Stimulated activated effector memory CD8-positive, alpha-beta T cell treated with anti-CD3 and anti-CD28 coated beads, Interleukin-12 subunit alpha, Interleukin-12 subunit beta, amount 100 ng/mL, for 72 hours (primary cell): Measurements from ENCODE around the gene DCLRE1A.

ENCODE experiments used
- ATAC-seq: fragments of 150-1000 bp; cut with Tn5 transposase; 2 replicates; pipeline ENCODE4 v1.10.0; 2021
- DNase-seq, 2 donors: peaks; one replicate each; pipeline ENCODE4 v3.0.0; 2021 to 2022; ENCODE audit warnings: low spot score in 2 of 2
- H3K27ac Mint-ChIP-seq: one replicate; pipeline ENCODE4 v1.8.0; 2022; ENCODE audit warnings: mild to moderate bottlenecking, mixed read lengths
- H3K36me3 Mint-ChIP-seq: one replicate; pipeline ENCODE4 v1.8.0; 2022; ENCODE audit warnings: mild to moderate bottlenecking, mixed read lengths
- H3K4me1 Mint-ChIP-seq: one replicate; pipeline ENCODE4 v1.8.0; 2022; ENCODE audit warnings: mixed read lengths
- H3K4me3 Mint-ChIP-seq: one replicate; pipeline ENCODE4 v1.8.0; 2022; ENCODE audit warnings: mild to moderate bottlenecking, mixed read lengths
- H3K9me3 Mint-ChIP-seq: one replicate; pipeline ENCODE4 v1.8.0; 2022; ENCODE audit warnings: mixed read lengths

The DCLRE1A gene

DNA sequence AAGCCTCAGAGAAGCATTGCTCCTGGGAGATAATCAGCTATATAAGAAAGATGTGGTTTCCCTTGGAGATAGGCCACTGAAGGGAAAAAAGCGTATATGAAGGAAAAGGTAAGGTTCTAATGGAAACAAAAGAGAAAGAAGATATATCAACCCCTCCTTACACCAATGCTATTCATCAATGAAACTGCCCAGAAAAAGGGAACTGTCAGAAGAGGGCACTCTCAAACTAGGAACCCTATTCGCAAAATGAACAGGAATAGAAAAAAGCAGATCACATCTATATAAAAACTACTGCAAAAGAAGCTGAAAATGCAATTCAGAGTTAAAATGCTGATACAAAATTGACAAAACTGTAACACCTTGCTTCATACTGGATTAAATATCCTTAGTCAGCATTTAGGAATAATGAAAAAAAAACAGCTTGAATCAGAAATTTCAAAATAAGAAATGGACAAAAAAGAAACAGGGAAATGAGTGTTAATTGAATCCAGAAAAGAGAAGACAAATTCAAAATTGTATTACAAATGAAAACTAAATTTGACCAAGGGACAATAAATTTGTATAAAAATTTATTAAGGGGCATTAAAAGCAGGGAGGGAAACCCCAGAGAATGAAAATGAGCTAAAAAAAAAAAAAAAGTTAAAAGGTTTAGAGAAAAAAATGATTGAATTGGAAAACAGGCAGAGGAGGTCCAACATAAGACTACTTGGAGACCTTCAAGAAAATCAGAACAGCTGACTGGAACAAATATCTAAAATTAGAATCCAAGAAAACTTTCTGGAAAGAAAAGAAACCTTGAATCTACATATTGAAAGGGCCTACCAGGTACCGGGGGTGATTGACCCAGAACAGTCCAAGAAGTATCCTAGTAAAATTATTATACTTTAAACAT, 18.5 kb upstream of the DCLRE1A start:
- H3K27ac Mint-ChIP-seq, result no peak overlapping the region
- no peak for ATAC-seq

DNA sequence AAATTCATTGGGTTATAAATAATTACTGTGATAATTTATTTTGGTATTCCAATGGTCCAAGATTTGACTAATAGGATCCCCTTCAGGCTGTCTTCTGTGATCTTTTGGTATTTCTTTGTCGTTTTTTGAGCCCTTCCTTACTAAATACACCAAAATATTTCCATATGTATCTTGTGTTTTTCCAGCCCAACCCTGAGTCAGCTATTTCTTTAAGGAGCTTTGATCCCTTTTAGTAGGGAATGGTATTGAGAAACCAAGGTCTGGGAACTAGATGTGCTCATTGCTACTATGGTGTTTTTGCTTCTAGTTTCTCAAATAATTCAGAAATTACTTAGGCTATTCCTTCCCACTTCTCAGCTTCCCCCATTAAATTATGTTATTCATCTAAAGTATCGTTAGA, 15.9 kb upstream of the DCLRE1A start:
- Mint-ChIP-seq H3K36me3 (peaks cover 11% of the 10 kb centered on the region), H3K4me3 (no peak overlapping the region), H3K9me3 (peaks cover 3% of the 10 kb centered on the region), H3K4me1 (peaks cover 37% of the 10 kb centered on the region), H3K27ac (no peak overlapping the region)
- ATAC-seq (no peak), DNase-seq (no peak)

More for the DNA sequence above, 18.5 kb upstream of the DCLRE1A start:
- Mint-ChIP-seq H3K9me3 (peaks cover 3% of the 10 kb centered on the region), H3K4me3 (no peak overlapping the region), H3K36me3 (peaks cover 19% of the 10 kb centered on the region), H3K4me1 (peaks cover 46% of the 10 kb centered on the region)
- DNase-seq, result no peak

DNA sequence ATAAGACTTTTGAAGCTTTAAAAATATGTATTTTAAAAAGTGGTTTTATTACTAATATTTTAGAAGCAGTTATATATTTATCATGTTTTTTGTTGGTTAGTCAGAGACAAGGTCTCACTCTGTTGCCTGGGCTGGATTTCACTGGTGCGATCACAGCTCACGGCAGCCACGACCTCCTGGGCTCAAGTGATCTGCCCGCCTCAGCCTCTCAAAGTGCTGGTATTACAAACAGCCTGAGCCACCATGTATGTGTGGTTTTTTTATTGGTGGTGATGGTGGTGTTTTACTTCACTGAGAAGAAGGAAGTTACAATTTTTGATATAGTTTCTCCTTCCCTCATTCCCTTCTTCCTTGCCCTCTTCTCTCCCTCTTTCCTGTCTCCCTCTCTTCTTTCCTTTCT, 14.0 kb upstream of the DCLRE1A start:
- peaks cover 27% of the 10 kb centered on the region for H3K4me1 Mint-ChIP-seq

DNA sequence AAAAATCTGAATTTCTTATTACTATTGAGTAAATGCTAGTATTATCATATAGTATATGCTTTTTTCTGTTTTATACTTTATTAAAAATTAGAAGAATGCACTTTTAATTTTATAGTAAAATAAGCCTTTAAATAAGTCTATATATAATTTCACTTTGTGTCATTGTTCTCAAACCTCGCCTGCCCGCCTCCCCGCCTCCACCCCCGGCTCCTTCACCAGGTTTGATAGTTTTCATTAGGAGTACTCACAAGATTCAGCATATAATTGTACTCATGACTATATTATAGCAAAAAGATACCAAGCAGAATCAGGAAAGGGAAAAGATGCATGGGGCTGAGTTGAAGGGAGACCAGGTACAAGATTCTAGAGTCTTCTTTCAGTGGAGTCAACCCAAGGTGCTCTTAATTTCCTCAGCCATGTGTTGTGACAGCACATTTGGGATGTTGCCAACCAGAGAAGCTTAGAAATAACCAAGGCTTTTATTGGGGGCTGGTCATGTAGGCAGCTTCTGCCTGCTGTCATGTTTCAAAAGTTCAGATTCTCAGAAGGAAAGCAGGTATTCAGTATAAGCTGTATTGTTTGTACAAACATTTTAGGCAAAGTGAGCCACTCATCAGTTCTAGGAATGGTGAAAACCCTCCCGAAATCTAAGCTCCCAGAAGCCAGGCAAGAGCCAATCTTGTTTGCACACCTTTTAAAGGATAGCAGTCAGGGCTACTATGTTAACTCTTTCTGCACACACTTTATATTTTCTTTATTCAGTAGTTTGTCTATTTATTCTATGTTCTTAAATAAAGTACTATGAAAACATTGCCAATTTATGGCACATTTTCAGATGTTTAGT, 12.9 kb upstream of the DCLRE1A start:
- no peak for DNase-seq
- Mint-ChIP-seq H3K27ac (no peak overlapping the region), H3K4me3 (no peak overlapping the region), H3K4me1 (peaks cover 27% of the 10 kb centered on the region), H3K9me3 (no peaks in the 10 kb centered on the region), H3K36me3 (peaks cover 29% of the 10 kb centered on the region)
- ATAC-seq, result no peak

More for the DNA sequence above, 14.0 kb upstream of the DCLRE1A start:
- Mint-ChIP-seq H3K9me3 (peaks cover 3% of the 10 kb centered on the region), H3K4me3 (no peak overlapping the region), H3K27ac (no peak overlapping the region), H3K36me3 (peaks cover 18% of the 10 kb centered on the region)
- DNase-seq (no peak), ATAC-seq (no peak)

DNA sequence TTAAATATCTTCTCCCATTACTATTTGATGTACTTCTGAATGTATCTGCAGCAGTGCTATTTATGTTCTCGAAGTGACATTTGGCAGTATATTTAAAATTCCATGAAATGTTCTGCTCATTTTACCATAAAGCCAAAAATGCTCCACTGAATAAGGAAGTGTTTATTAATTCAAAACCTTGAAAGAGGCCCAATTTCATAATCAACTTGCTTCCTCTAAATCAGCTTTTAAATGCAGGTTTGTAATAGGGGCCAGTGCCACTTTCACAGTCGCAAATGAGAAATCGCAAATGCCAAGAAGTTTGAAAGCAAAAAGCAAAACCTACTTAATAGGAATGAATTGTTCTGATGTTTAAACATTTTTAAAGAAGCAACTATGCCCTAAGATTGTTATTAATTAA, 12.0 kb upstream of the DCLRE1A start:
- no peak overlapping the region for H3K4me3 Mint-ChIP-seq
- no peaks in the 10 kb centered on the region for H3K9me3 Mint-ChIP-seq
- peaks cover 27% of the 10 kb centered on the region for H3K4me1 Mint-ChIP-seq
- DNase-seq (no peak), ATAC-seq (no peak)
- H3K27ac Mint-ChIP-seq, result no peak overlapping the region
- H3K36me3 Mint-ChIP-seq, result peaks cover 38% of the 10 kb centered on the region

DNA sequence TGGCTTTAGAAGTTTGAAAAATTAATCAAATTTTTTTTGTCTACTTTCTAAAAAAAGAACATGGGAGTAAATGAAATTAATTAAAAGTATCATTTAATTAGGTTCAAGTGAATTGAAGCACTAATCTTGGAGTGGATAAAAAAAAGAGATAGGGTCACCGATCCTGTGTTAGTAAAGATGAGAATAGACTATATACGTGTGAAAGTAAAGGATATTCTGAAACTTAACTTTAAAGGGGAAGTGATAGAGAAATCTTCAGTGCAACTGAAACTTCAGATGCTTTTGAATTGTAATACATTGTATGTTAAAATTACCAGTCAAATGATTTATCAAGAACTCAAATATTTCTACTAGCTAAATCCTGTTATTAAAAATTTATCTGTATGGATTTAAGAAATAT, 5.4 kb upstream of the DCLRE1A start:
- Mint-ChIP-seq H3K36me3 (peaks cover 59% of the 10 kb centered on the region), H3K4me3 (no peak overlapping the region), H3K9me3 (no peaks in the 10 kb centered on the region), H3K27ac (no peak overlapping the region), H3K4me1 (peaks cover 21% of the 10 kb centered on the region)
- ATAC-seq (no peak), DNase-seq (no peak)

DNA sequence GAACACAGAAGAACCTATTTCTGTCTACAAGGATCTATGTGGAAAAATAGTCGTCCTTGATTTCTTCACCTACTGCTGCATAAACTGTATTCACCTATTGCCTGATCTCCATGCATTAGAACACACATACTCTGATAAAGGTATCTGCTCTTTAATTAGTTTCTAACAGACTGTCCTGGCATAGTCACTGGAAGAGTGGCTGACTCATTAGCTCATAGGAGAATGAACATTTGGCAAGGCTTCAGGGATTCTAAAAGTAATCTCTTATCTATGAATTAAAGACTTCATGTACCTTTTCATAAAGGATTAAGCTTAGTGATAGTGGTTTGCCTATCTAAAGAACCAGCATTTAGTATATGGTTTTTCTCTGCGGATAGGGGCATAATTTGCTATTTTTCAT, 4.7 kb upstream of the DCLRE1A start:
- no peak overlapping the region for H3K27ac Mint-ChIP-seq
- H3K4me3 Mint-ChIP-seq, result no peak overlapping the region
- no peak for DNase-seq
- H3K9me3 Mint-ChIP-seq, result no peaks in the 10 kb centered on the region
- H3K4me1 Mint-ChIP-seq, result peaks cover 25% of the 10 kb centered on the region
- peaks cover 59% of the 10 kb centered on the region for H3K36me3 Mint-ChIP-seq
- no peak for ATAC-seq

DNA sequence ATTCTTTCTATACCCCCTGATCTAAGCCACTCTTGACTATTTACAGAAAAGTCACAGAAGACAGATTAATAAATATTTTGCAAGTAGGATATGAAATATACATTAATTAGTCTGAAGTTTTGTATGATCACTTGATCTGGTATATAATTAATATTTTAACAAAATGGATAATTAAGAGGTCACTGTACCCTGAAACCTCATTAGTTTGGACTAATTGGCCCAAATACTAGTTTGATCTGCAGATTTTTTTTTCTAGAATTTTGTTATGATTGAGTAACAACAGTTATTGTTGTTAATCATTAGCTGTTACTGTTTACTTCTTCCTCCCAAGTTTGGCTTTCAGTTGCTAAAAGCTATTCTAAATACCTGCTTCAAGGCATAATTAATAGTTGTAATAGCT, 3.3 kb upstream of the DCLRE1A start:
- Mint-ChIP-seq H3K4me3 (no peak overlapping the region), H3K27ac (no peak overlapping the region), H3K36me3 (peaks cover 46% of the 10 kb centered on the region), H3K4me1 (peaks cover 26% of the 10 kb centered on the region), H3K9me3 (no peaks in the 10 kb centered on the region)
- no peak for ATAC-seq
- no peak for DNase-seq

DNA sequence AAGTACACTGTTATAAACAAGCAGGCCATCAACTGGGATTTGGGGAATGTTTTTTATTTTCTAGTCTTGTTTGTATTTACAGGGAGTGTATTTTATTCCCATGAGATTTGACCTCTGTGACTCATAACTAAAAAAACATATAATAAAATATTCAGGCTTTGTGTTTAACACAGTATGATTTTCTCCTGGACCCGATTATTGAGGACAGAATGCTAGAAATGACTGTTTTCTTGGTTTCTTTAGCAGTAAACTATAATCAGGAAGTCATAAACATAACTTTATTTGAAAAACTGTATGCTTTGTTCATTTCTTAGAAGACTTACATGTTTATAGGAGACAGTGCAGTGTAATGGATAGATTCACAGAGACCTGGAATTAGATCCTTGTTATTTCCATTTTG, 2.7 kb upstream of the DCLRE1A start:
- DNase-seq, result no peak
- H3K36me3 Mint-ChIP-seq, result peaks cover 39% of the 10 kb centered on the region

DNA sequence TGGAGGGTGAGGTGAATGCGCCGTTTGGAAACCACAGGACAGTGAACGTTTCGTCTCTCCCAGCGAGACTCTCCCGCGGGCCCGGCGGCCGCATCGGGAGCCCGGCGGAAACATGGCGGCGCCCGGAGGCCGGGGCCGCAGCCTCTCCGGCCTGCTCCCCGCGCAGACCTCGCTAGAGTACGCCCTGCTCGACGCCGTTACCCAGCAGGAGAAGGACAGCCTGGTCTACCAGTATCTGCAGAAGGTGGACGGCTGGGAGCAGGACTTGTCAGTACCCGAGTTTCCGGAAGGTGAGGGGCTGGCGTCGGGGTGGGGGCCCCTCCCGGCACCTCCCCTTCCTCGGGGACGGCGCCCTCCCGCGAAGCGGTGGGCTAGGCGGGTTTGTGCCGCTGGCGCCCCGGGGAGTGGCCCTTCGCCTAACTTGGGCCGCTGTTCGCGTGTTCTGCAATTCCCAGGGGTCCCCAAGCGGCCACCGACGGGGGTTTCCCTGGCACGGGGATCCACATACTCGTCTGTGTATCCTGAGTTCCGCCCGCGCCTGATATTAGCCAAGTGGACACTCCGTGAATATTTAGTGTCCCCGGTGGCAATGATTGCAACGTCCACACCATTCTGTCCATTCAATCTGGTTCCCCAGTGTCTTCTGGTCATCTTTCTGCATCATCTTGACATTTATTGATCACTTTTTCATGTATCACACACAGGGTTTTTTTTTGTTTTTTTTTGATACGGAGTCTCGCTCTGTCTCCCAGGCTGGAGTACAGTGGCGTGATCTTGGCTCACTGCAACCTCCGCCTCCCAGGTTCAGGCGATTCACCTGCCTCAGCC, 1.1 kb upstream of the DCLRE1A start:
- DNase-seq, result peak; percentile 49 to 85
- H3K4me3 Mint-ChIP-seq, result peak overlapping the region; percentile 95
- ATAC-seq, result peak; percentile 66

More for the DNA sequence above, 2.7 kb upstream of the DCLRE1A start:
- Mint-ChIP-seq H3K27ac (no peak overlapping the region), H3K4me1 (peaks cover 26% of the 10 kb centered on the region), H3K9me3 (no peaks in the 10 kb centered on the region), H3K4me3 (peak overlapping the region; percentile 95)
- ATAC-seq, result no peak

DNA sequence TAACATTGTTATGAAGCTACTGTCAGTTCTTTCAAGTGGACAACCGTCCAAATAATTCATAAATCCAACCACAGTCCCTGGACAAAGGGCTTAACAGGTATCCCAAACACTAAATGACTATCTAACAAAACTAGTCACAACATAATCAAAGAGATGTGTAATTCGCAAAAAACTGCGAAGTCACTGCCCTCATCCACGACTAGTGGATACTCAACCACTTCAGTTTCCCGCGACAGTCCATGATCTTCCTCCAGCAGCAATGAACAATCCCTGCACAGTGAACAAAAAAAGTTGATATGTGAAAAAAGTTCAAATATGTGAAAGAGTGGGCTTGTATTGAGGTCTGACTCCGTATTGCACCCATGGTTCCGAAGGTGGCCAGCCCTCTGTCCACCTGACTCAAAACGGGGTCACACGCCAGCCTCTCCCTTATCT, 287 bp downstream of the DCLRE1A start:
- no peak for ATAC-seq
- Mint-ChIP-seq H3K27ac (peak overlapping the region; percentile 99), H3K9me3 (no peaks in the 10 kb centered on the region), H3K4me1 (peaks cover 36% of the 10 kb centered on the region), H3K4me3 (peak overlapping the region; percentile 95), H3K36me3 (peaks cover 19% of the 10 kb centered on the region)
- DNase-seq, result no peak

More for the DNA sequence above, 1.1 kb upstream of the DCLRE1A start:
- Mint-ChIP-seq H3K36me3 (peaks cover 23% of the 10 kb centered on the region), H3K4me1 (peaks cover 26% of the 10 kb centered on the region), H3K27ac (peak overlapping the region; percentile 99), H3K9me3 (no peaks in the 10 kb centered on the region)

DNA sequence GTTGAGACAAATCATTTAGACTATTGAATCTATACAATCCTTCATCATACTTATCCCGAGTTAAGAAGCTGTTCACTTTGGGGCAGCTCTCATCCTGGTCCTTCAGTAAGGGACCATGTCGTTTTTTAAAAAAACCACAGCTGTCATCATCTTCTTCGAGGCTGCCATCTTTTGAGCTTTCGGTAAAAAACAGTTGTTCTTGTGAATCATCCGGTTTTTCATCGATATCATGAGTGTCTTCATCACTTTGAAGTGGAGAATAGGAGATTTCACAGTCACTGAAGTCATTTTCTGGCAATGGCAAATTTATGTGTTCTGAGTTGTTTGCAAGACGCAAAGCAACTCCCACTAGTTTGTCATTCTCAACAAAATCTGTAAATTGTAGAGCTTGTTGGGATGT, 3.9 kb downstream of the DCLRE1A start:
- Mint-ChIP-seq H3K9me3 (no peaks in the 10 kb centered on the region), H3K27ac (peak overlapping the region; percentile 58), H3K36me3 (peaks cover 36% of the 10 kb centered on the region), H3K4me1 (peaks cover 16% of the 10 kb centered on the region), H3K4me3 (peak overlapping the region; percentile 95)
- ATAC-seq, result no peak
- no peak for DNase-seq

DNA sequence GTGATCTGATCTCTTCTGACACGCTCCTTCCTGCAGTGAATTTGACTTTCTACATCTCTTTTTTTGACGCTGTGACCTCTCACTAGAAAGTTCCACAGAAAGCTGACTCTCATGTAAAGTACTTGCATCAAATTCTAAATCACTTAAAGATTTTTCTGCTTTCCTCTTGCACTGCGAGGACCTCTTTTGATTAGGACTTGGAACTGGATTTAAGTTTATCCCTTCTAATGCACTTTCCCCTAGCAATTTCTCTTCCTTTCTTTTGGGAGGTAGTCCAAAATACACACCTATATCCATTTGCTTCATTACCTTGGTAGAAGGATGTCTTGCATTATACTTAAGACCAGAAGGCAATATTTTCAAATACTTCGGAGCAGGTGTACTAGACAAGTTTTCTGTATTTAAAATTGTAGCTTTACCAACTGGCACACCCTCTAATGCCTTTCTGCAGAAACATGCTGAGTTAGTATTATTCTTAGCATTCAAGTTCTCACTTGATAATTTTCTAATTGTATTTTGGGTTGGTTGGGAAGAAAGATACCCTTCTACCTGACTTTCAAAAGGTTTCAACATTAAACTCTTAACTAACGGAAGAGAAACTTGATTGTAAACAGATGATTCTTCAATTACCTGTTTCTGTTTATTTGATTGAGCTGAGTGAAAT, 4.6 kb downstream of the DCLRE1A start:
- Mint-ChIP-seq H3K4me3 (no peak overlapping the region), H3K36me3 (peaks cover 42% of the 10 kb centered on the region), H3K4me1 (peaks cover 16% of the 10 kb centered on the region), H3K9me3 (no peaks in the 10 kb centered on the region), H3K27ac (no peak overlapping the region)
- ATAC-seq, result no peak
- no peak for DNase-seq

DNA sequence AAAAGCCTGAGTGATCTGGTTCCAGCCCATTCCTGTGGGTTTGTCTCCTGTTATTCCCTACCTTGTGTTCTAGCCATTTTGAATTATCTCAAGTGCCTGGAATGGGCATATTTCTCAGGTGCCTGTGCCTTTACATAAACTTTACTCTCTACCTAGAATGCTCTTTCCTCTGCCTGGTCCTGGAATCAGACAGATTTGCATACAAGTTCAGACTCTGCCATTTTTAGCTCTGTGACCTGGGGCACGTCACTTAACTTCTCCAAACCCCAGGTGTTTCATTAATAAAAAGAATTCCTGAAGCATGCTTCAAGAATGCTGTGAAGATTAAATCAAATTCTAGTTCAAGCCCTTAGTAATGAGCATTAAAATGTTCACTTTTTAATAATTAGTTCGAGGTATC, 7.8 kb downstream of the DCLRE1A start:
- Mint-ChIP-seq H3K4me3 (no peak overlapping the region), H3K36me3 (peaks cover 57% of the 10 kb centered on the region), H3K27ac (no peak overlapping the region), H3K9me3 (no peaks in the 10 kb centered on the region), H3K4me1 (peaks cover 11% of the 10 kb centered on the region)
- no peak for ATAC-seq
- DNase-seq, result no peak
